GM21423 (cell line): ENCODE measurements around the gene TNNI3K.

Experiments used
- ATAC-seq: cut with Tn5 transposase; IDR thresholded peaks from one replicate; pipeline ENCODE4 v1.9.1; 2021; ENCODE audit warnings: mild to moderate bottlenecking, moderate library complexity; ENCODE audit not compliant: unreplicated experiment

The TNNI3K gene

DNA sequence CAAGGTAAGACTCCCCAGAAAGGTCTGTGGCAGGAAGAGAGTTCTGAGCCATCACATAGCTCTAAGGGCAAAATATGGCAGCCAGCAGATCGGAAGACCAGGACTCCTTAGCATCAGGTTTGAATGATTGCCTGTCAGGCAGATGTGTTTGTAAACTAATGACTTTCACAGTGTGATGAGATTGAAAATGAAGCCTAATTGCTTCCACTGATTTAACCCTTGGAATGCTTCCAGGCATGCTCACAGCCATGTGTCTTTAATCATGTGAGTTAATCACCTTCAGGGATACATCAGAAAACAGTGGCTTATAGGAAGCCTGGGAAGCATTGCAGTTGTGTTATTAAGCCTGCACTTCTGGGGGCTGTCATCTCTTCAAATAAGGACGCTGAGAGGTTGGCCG, 194.4 kb downstream of the TNNI3K start:
- no peak for ATAC-seq

GRCh38 chr1:74430342-74430934, 195.3 kb downstream of the TNNI3K start:
- ATAC-seq = no peak

GRCh38 chr1:74431531-74431930, 196.3 kb downstream of the TNNI3K start:
- no peak for ATAC-seq

DNA sequence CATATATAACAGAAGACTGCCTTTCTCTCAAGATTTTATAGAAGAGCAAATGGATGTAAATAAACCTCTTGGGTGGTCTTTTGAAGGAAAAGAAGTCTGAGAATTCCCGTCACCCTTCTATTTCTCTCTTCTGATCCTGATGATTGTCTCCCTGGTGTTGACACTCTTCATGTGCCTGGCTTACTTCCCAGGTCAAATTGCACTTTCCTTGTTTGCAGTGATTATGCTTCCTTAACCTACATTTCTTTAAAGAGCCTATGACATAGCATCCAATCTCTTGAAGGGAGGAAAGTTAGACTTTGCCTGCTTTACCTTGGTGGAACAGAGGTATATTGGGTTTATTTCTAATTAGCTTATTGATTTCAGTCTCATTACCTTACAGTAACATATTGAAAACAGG, 197.1 kb downstream of the TNNI3K start:
- no peak for ATAC-seq

GRCh38 chr1:74434321-74434720, 199.1 kb downstream of the TNNI3K start:
- no peak for ATAC-seq

DNA sequence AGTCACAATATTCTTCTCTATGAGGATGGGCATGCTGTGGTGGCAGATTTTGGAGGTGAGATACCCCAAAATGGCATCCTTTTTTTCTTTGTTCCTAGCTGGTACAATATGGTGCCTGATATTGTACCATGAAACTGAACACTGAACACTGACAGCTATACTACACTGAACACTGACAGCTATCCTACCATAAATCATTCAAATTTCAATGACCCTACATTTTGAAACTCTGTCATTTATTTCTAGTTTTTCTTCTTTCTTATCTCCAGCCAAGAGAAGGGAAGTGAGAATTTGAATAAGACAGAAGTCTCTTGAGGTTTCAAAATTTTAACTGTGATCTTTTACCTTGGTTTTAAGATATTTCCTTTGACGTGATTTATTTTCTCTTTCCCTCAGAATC, 200.9 kb downstream of the TNNI3K start:
- ATAC-seq = no peak

DNA sequence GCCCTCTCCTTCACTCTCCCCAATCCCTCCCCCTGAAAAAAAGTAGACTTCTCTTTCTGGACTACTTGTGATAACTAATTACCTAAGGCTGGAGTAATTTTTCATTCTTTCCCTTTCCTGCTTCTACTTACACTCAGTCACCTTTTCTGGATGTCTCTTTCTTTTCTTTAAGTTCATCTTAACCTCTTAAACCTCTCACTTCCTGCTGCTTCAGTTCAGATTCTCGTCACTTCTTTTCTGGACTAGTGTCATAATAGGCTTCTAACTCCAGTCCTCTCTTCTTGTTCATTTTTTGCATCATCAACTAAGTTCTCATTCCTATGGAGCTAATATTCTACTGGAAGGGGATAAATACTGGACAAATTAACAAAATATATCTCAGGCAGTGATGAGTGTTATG, 201.8 kb downstream of the TNNI3K start:
- ATAC-seq = no peak

- no peak for ATAC-seq
Observed at GRCh38 chr1:74452035-74452434, 216.8 kb downstream of the TNNI3K start.

- no peak for ATAC-seq
Observed at GRCh38 chr1:74453277-74453676, 218.1 kb downstream of the TNNI3K start.

- no peak for ATAC-seq
Observed at GRCh38 chr1:74455390-74455789, 220.2 kb downstream of the TNNI3K start.

DNA sequence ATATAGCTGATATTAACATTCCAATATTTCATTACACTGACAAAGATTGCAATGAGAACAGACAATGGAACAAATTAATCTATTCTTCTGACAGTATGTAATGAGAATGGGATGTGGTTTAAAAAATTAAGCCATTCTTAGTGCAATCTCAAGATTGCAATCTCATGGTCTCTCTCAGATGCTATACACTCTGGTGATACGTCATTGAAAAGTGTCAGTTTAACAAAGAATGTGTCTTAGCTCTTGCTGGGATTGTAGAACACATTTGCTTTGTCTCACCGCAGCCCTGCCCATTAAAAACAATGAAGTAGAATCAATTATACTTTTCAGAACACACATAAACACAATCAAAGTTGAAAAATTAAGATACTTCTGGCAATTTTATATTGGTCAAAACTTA, 222.1 kb downstream of the TNNI3K start:
- no peak for ATAC-seq

- ATAC-seq = peak; percentile 72
Observed at GRCh38 chr1:74463333-74463988, 228.3 kb downstream of the TNNI3K start.

GRCh38 chr1:74464037-74464436, 228.8 kb downstream of the TNNI3K start:
- no peak for ATAC-seq

- no peak for ATAC-seq
Observed at GRCh38 chr1:74465193-74465681, 230.1 kb downstream of the TNNI3K start.

- ATAC-seq = no peak
Observed at GRCh38 chr1:74467786-74468377, 232.7 kb downstream of the TNNI3K start.

DNA sequence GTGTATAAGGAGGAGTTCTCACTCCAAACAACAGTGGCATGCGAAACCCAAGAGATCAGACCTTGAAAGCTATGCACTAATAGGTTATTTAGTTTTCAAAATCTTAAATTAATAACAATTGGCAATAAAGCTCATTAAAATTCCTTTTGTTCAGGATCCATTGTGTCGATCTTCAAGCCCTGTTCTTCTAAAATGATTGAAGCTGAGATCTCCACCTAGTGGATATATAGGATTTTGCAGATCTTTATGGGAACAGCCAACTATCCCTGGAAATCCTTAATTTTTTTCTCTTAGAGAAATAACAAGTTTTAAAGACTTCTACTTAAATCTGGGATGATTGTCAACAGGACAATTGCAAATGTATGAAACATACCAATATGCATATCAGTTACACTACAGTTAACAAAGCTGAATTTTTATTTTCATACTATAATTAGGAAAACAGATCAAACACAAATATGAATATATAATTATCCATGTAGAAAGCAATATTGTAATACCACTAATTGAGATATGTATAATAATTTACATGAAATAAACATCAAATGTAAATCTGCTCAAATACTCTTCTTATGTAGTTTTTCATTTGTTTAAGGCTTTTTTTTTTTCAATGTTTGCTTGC, 233.9 kb downstream of the TNNI3K start:
- ATAC-seq = no peak

DNA sequence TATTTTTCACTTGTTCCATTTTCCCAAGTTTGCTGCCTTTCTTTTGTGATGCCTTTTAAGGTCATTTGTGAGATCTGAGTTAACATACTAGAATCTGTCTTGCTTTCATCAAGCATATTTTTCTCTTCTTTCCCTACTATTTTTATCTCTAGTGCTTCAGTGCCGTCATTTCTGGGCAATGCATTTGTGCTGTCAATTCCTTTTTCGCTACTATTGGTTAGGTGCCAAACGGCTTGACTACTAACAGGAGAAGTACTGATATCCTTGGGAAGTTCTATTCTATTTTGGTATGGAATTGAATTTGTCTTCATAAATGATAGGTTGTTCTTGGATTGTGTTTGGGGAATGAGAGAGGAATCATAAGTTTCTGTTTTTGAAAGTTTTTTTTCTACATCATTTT, 235.1 kb downstream of the TNNI3K start:
- ATAC-seq = no peak

DNA sequence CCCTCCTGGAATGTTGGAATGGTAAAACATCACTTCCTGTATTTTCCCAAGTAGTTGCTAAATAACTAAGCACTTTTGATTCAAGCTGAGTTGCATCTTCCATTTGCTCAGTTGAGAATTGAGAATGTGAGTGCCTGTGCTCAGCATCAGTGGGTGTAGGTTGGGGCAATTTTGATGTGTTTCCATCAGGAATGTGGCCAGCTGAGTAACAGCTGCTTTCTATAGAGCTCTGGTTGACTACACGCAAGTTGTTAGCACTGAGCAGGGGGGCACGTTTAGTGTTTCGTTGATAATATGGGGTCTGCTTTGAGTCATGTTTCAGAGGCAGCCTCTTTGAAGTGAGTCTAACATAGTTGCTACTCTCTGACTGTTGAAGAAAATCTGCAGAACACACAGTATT, 235.7 kb downstream of the TNNI3K start:
- ATAC-seq = no peak

DNA sequence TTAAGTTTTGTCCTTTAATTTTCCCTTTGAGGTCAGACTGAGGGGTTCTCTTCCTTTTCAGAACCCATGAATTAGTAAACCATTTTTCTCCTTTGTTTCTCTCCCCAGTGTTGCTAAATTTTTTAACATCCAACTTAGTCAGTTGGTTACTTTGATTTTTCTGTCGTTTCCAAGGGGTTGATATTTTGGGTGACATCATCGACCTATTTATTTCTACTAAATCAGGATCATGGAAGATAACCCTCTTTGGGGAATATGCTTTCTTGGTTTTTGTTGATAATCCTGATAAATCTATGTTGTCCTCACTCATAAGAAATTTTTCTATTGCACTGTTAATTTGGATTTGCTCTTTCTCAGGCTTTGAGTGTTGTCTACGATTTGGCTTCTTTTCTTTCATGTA, 236.3 kb downstream of the TNNI3K start:
- ATAC-seq = no peak

- no peak for ATAC-seq
Observed at GRCh38 chr1:74474585-74474984, 239.4 kb downstream of the TNNI3K start.

DNA sequence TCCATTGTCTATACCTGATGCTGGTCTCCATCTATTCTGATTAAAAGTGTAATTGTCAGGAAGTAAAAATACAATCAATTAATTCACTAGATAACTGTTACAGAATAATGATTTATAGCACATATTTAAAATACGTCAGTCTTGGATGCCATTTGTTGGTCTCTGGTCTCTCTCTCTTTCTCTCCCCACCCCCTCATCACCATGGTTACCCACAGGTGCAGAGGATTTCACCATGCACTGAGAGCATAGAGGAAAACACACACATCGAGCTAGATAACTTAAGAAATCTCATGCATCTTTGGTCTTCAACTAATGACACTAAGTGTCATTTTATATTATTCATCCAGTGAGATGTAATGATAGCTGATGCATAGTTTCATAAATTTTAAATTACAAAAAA, 243.8 kb downstream of the TNNI3K start:
- ATAC-seq = no peak

- ATAC-seq = no peak
Observed at GRCh38 chr1:74480068-74480467, 244.9 kb downstream of the TNNI3K start.
